Panc1 (cell line): ENCODE results near the gene LHFPL2. TPM values are rescaled to one million over a fixed set of nuclear protein-coding genes. Genes with fewer than 3 reads are reported as not detected.

ENCODE experiments used
- ATAC-seq: fragments of 200-7000 bp; cut with Tn5 transposase; 2 replicates; pipeline ENCODE4 v1.9.1; 2020; ENCODE audit warnings: mild to moderate bottlenecking, moderate library complexity
- BruUV-seq: library from RNA; stranded (reverse); fragments of 400-500 nt; replicated peaks from 2 replicates; lab custom pipeline; 2021; lab: Mats Ljungman, UMichigan
- CTCF ChIA-PET: fragments of 300-600 bp; sonication (Branson Sonifier 250); formaldehyde crosslinking; loops from one replicate; lab custom pipeline; 2022; ENCODE audit warnings: antibody characterized with exemption; lab: Charles Lee
- POLR2A ChIA-PET: fragments of 300-600 bp; sonication (Branson Sonifier 250); formaldehyde crosslinking; loops from one replicate; lab custom pipeline; 2022; ENCODE audit warnings: antibody characterized with exemption; lab: Charles Lee
- DNase-seq: peaks from one replicate; pipeline ENCODE4 v3.0.0-alpha.2; 2010; ENCODE audit warnings: low read depth, low spot score
- H3K27ac ChIP-seq: 2 replicates; pipeline ENCODE4 v1.5.1; 2011; ENCODE audit warnings: mild to moderate bottlenecking, low read length, inconsistent platforms
- H3K27me3 ChIP-seq: fragments of 200-500 bp; sonication (Bioruptor generic); 2 replicates; pipeline ENCODE4 v1.6.0; 2014; ENCODE audit warnings: low read length, inconsistent platforms; ENCODE audit not compliant: control insufficient read depth, insufficient read depth
- H3K36me3 ChIP-seq: fragments of 200-500 bp; sonication (Bioruptor generic); 2 replicates; pipeline ENCODE4 v1.5.1; 2014; ENCODE audit warnings: inconsistent platforms, mild to moderate bottlenecking, low read length, moderate library complexity; ENCODE audit not compliant: control insufficient read depth, insufficient read depth
- H3K4me1 ChIP-seq: 2 replicates; pipeline ENCODE4 v1.5.1; 2011; ENCODE audit warnings: inconsistent platforms, mild to moderate bottlenecking, low read length, moderate library complexity; ENCODE audit not compliant: control insufficient read depth, insufficient read depth
- H3K4me3 ChIP-seq, 2 experiments: 2 replicates each; pipeline ENCODE4 v1.5.1; 2011 to 2012; ENCODE audit warnings: low read depth in 2 of 2, low read length in 2 of 2, mild to moderate bottlenecking in 2 of 2, inconsistent platforms in 1 of 2, moderate library complexity in 1 of 2
- H3K9me3 ChIP-seq: fragments of 200-500 bp; sonication (Bioruptor generic); 2 replicates; pipeline ENCODE4 v1.5.1; 2014; ENCODE audit warnings: low read depth, mild to moderate bottlenecking, inconsistent platforms, low read length, moderate library complexity; ENCODE audit not compliant: control insufficient read depth, insufficient read depth
- CTCF ChIP-seq: fragments of 450-650 bp; IDR thresholded peaks from 2 replicates; pipeline ENCODE4 v1.5.1; 2017; ENCODE audit warnings: mild to moderate bottlenecking
- POLR2AphosphoS5 ChIP-seq: IDR thresholded peaks from 2 replicates; pipeline ENCODE4 v1.6.1; 2012; ENCODE audit warnings: mild to moderate bottlenecking, low read depth, low read length, moderate library complexity
- REST ChIP-seq, 2 experiments: IDR thresholded peaks; 2 replicates each; pipeline ENCODE4 v1.6.1; 2011 to 2012; ENCODE audit warnings: low read depth in 2 of 2, control low read depth in 1 of 2, low read length in 1 of 2, mild to moderate bottlenecking in 1 of 2, moderate library complexity in 1 of 2; ENCODE audit not compliant: insufficient read depth in 1 of 2
- SIN3A ChIP-seq: IDR thresholded peaks from 2 replicates; pipeline ENCODE4 v1.6.1; 2012; ENCODE audit warnings: low read depth, mild to moderate bottlenecking, low read length, moderate library complexity, borderline replicate concordance; ENCODE audit not compliant: insufficient read depth
- TCF7L2 ChIP-seq: IDR thresholded peaks from 2 replicates; pipeline ENCODE4 v1.6.1; 2011; ENCODE audit warnings: mild to moderate bottlenecking, low read depth, low read length, inconsistent platforms
- in situ Hi-C: cut with HindIII; loops from 2 replicates; pipeline ENCODE4 v1.10.0; 2016; ENCODE audit warnings: low sequenced_read_pairs, low pct_unique_long_range_greater_than_20kb
- intact Hi-C: fragments of 100-400 bp; cut with micrococcal nuclease; formaldehyde crosslinking; loops from one replicate; pipeline ENCODE4 v1.10.0; 2022; ENCODE audit not compliant: unreplicated experiment
- total RNA-seq: library from RNA; stranded (reverse); gene quantifications from one replicate; pipeline ENCODE4 v1.2.1, GENCODE V29; 2021; ENCODE audit not compliant: unreplicated experiment

LHFPL2 gene
- total RNA-seq, 1 experiment from 2014 or later = 25.8 TPM

GRCh38 chr5:78501411-78502352, 146.9 kb downstream of the LHFPL2 start:
- Histone ChIP-seq H3K4me1 (no peaks in the 10 kb centered on the region), H3K27ac (no peak overlapping the region), H3K36me3 (no peaks in the 10 kb centered on the region), H3K27me3 (no peaks in the 10 kb centered on the region), H3K4me3 (no peak overlapping the region), H3K9me3 (no peaks in the 10 kb centered on the region)
- no TSS peak for BruUV-seq
- no peak for TF ChIP-seq TCF7L2
- no peak for TF ChIP-seq SIN3A
- TF ChIP-seq CTCF = no peak
- no peak for TF ChIP-seq REST (IDR thresholded peaks at IDR 0.05; ENCODE audit: insufficient read depth in 1 of 2, low read depth in 2 of 2, low read length in 1 of 2)
- no peak for TF ChIP-seq POLR2AphosphoS5
- no peak for ATAC-seq
- in situ Hi-C loops (no loop called here), intact Hi-C loops (no loop called here)
- CTCF ChIA-PET = no interaction called here
- no peak for DNase-seq
- POLR2A ChIA-PET = no interaction called here

- DNase-seq (no peak), ATAC-seq (no peak)
- TF ChIP-seq POLR2AphosphoS5 (no peak), REST (IDR thresholded peaks at IDR 0.05; ENCODE audit: insufficient read depth in 1 of 2, low read depth in 2 of 2, low read length in 1 of 2) (no peak), CTCF (no peak)
- intact Hi-C loops (no loop called here), in situ Hi-C loops (no loop called here)
- H3K4me3 ChIP-seq = no peak overlapping the region
- no TSS peak for BruUV-seq
- ChIA-PET CTCF (no interaction called here), POLR2A (no interaction called here)
- H3K27me3 ChIP-seq = no peaks in the 10 kb centered on the region
- H3K36me3 ChIP-seq = no peaks in the 10 kb centered on the region
- H3K9me3 ChIP-seq = no peaks in the 10 kb centered on the region
- no peaks in the 10 kb centered on the region for H3K4me1 ChIP-seq
- no peak overlapping the region for H3K27ac ChIP-seq
Observed at GRCh38 chr5:78500871-78501270, 147.7 kb downstream of the LHFPL2 start.
